CD4-positive, alpha-beta T cell (primary cell): ENCODE measurements around the gene APOC4. TPM values are rescaled to one million over a fixed set of nuclear protein-coding genes. Genes with fewer than 3 reads are reported as not detected.
"Not testable (repeated sequence)": the region's sequence is repeated elsewhere in the genome, so short reads cannot be mapped to it uniquely, and the experiment has no call there.

Experiments
- ATAC-seq: fragments of 200-7000 bp; cut with Tn5 transposase; one replicate; pipeline ENCODE4 v1.10.0; 2022; ENCODE audit warnings: mild to moderate bottlenecking; ENCODE audit not compliant: poor library complexity
- CTCF ChIA-PET: fragments of 350-600 bp; sonication (Branson Sonifier 250); formaldehyde crosslinking; loops from one replicate; lab custom pipeline; 2021; ENCODE audit warnings: antibody characterized with exemption, inconsistent platforms; lab: Charles Lee
- POLR2A ChIA-PET: fragments of 350-600 bp; sonication (Branson Sonifier 250); formaldehyde crosslinking; loops from one replicate; lab custom pipeline; 2021; ENCODE audit warnings: antibody characterized with exemption, inconsistent platforms; lab: Charles Lee
- DNase-seq, 14 experiments: peaks; one replicate each; pipeline ENCODE4 v3.0.0-alpha.2; 2013 to 2020; ENCODE audit warnings: mixed read lengths in 2 of 14
- H3K27ac ChIP-seq, 2 donors: one replicate each; pipeline versions ENCODE4 v1.5.1 to v1.7.0; 2013; ENCODE audit warnings: low read length in 2 of 2, low read depth in 1 of 2, mild to moderate bottlenecking in 1 of 2
- H3K27me3 ChIP-seq, 2 experiments: 1 replicate in 1 of 2; 2 replicates in 1 of 2; pipeline versions ENCODE4 v1.6.1 to v1.7.0; 2013; ENCODE audit warnings: low read length in 2 of 2, control low read depth in 1 of 2, mild to moderate bottlenecking in 1 of 2, moderate library complexity in 1 of 2; ENCODE audit not compliant: insufficient read depth in 2 of 2, control insufficient read depth in 1 of 2
- H3K36me3 ChIP-seq: one replicate; pipeline ENCODE4 v1.6.1; 2013; ENCODE audit warnings: low read length, control low read depth; ENCODE audit not compliant: insufficient read depth
- H3K4me1 ChIP-seq: one replicate; pipeline ENCODE4 v1.6.1; 2013; ENCODE audit warnings: low read length, control low read depth; ENCODE audit not compliant: insufficient read depth
- H3K4me3 ChIP-seq: one replicate; pipeline ENCODE4 v1.5.1; 2013; ENCODE audit warnings: mild to moderate bottlenecking, low read length, moderate library complexity
- H3K9me3 ChIP-seq, 2 experiments: 1 replicate in 1 of 2; 2 replicates in 1 of 2; pipeline versions ENCODE4 v1.6.1 to v1.7.0; 2013; ENCODE audit warnings: low read length in 2 of 2, mild to moderate bottlenecking in 2 of 2, control low read depth in 1 of 2, moderate library complexity in 1 of 2; ENCODE audit not compliant: control insufficient read depth in 1 of 2, insufficient read depth in 1 of 2
- H3K27ac Mint-ChIP-seq: one replicate; pipeline ENCODE4 v1.8.0; 2020; ENCODE audit warnings: mixed read lengths
- H3K27me3 Mint-ChIP-seq: one replicate; pipeline ENCODE4 v1.8.0; 2021; ENCODE audit warnings: mixed read lengths
- H3K36me3 Mint-ChIP-seq: one replicate; pipeline ENCODE4 v1.8.0; 2021; ENCODE audit warnings: low read depth, mixed read lengths
- H3K4me1 Mint-ChIP-seq: one replicate; pipeline ENCODE4 v1.8.0; 2021; ENCODE audit warnings: low read depth, mixed read lengths
- H3K4me3 Mint-ChIP-seq: one replicate; pipeline ENCODE4 v1.8.0; 2020; ENCODE audit warnings: mild to moderate bottlenecking, mixed read lengths
- H3K9me3 Mint-ChIP-seq: one replicate; pipeline ENCODE4 v1.8.0; 2020; ENCODE audit warnings: mixed read lengths
- intact Hi-C, 2 experiments: fragments of 100-400 bp; cut with DNase I in 1 of 2; cut with micrococcal nuclease in 1 of 2; formaldehyde crosslinking; loops; one replicate each; pipeline versions ENCODE4 v1.15.1 to v1.9.0; 2023 to 2025; cut with DNase I, micrococcal nuclease
- total RNA-seq, 174 experiments: library from RNA in 2 of 174; stranded (reverse) in 2 of 174; gene quantifications; one replicate each; pipeline ENCODE4 v1.2.3 and lab custom pipeline; 2021 to 2026
- TF ChIP-seq, protein P1 (sequence below): fragments of 200-600 bp; IDR thresholded peaks from one replicate; pipeline ENCODE4 v1.8.0; 2022; ENCODE audit warnings: antibody characterized with exemption, mild to moderate bottlenecking

Gene APOC4
- total RNA-seq, 2 experiments from 2014 or later: not detected

DNA sequence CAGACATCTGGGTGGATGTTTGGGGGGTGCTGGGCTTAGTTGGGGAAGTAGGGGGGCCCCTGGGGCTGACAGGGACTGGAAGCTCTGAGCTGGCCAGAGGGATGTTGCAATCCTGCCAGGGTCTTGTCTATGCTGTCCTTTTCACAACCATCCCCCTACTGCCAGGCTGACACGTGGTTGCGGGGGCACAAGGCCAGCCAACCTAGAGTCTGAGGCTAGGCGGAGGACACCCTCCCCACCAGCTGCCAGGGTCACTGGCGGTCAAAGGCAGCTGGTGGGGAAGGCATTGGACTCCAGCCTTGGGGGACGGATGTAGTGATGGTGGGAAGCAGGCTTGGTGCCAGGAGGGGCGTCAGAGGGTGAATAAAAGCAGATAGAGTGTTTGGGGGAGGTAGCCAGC is 29.2 kb upstream of the APOC4 start:
- Mint-ChIP-seq H3K4me3 (peak overlapping the region; percentile 25), H3K4me1 (peaks cover 10% of the 10 kb centered on the region), H3K9me3 (no peaks in the 10 kb centered on the region), H3K36me3 (no peaks in the 10 kb centered on the region), H3K27ac (no peak overlapping the region), H3K27me3 (peaks cover 49% of the 10 kb centered on the region)
- peak in 1 of 14 experiments; percentile 6 for DNase-seq
- H3K27ac ChIP-seq: no peak overlapping the region
- ATAC-seq: no peak
- no peaks in the 10 kb centered on the region for H3K36me3 ChIP-seq
- peaks cover 14% of the 10 kb centered on the region for H3K4me1 ChIP-seq
- H3K4me3 ChIP-seq: no peak overlapping the region
- TF ChIP-seq, protein P1, sequence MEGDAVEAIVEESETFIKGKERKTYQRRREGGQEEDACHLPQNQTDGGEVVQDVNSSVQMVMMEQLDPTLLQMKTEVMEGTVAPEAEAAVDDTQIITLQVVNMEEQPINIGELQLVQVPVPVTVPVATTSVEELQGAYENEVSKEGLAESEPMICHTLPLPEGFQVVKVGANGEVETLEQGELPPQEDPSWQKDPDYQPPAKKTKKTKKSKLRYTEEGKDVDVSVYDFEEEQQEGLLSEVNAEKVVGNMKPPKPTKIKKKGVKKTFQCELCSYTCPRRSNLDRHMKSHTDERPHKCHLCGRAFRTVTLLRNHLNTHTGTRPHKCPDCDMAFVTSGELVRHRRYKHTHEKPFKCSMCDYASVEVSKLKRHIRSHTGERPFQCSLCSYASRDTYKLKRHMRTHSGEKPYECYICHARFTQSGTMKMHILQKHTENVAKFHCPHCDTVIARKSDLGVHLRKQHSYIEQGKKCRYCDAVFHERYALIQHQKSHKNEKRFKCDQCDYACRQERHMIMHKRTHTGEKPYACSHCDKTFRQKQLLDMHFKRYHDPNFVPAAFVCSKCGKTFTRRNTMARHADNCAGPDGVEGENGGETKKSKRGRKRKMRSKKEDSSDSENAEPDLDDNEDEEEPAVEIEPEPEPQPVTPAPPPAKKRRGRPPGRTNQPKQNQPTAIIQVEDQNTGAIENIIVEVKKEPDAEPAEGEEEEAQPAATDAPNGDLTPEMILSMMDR: no peak
- H3K9me3 ChIP-seq: no peaks in the 10 kb centered on the region
- intact Hi-C loops: no loop called here
- ChIA-PET POLR2A (no interaction called here), CTCF (interaction anchor here (1.3 kb wide), 1 partner anchor 9 kb away, joined by 3 read pairs; no protein-coding TSS in a partner anchor)
- H3K27me3 ChIP-seq: peaks cover 8 to 14% of the 10 kb centered on the region in 2 experiments

DNA sequence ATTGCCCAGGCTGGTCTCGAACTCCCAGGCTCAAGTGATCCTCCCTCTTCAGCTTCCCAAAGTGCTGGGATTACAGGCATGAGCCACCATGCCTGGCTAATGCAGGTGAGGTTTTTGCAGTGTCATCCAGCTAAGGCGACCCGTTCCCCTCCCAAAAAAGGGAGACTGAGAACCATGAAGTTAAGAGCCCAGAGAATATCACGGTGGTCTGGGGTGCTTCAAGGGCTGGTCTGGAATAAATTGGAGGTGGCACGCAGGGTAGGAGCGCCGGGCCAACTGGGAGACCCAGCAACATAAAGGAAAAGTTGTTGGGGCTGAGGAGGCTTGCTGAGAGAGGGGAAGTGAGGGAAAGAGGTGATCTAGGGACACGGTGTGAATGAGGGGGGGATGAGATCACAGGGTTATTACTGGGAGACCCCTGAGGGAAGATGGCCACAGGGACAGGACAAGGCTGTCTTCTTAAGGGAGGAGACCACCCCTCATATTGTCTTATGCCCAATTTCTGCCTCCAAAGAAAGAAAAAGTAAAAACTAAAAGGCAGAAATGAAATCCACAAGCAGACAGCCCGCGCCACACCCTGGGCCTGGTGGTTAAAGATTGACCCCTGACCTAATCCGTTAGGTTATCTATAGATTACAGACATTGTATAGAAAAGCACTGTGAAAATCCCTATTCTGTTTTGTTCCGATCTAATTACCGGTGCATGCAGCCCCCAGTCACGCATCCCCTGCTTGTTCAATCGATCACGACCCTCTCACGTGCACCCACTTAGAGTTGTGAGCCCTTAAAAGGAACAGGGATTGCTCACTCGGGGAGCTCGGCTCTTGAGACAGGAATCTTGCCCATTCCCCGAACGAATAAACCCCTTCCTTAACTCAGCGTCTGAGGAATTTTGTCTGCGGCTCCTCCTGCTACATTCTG is 28.3 kb upstream of the APOC4 start:
- CTCF ChIA-PET: interaction anchor here (1.3 kb wide), 1 partner anchor 10 kb away, joined by 3 read pairs; no protein-coding TSS in a partner anchor
- Histone ChIP-seq H3K27me3 (peaks cover 5 to 14% of the 10 kb centered on the region in 2 experiments), H3K4me1 (peaks cover 14% of the 10 kb centered on the region)
- H3K36me3 Mint-ChIP-seq, H3K36me3 ChIP-seq, ATAC-seq, H3K4me3 ChIP-seq, H3K9me3 Mint-ChIP-seq, H3K27ac Mint-ChIP-seq, H3K9me3 ChIP-seq, intact Hi-C loops, H3K27ac ChIP-seq, H3K4me1 Mint-ChIP-seq, POLR2A ChIA-PET: not testable (repeated sequence)
- peak in 1 of 14 experiments; percentile 3 for DNase-seq
- peaks cover 44% of the 10 kb centered on the region for H3K27me3 Mint-ChIP-seq
- peak overlapping the region; percentile 89 for H3K4me3 Mint-ChIP-seq

DNA sequence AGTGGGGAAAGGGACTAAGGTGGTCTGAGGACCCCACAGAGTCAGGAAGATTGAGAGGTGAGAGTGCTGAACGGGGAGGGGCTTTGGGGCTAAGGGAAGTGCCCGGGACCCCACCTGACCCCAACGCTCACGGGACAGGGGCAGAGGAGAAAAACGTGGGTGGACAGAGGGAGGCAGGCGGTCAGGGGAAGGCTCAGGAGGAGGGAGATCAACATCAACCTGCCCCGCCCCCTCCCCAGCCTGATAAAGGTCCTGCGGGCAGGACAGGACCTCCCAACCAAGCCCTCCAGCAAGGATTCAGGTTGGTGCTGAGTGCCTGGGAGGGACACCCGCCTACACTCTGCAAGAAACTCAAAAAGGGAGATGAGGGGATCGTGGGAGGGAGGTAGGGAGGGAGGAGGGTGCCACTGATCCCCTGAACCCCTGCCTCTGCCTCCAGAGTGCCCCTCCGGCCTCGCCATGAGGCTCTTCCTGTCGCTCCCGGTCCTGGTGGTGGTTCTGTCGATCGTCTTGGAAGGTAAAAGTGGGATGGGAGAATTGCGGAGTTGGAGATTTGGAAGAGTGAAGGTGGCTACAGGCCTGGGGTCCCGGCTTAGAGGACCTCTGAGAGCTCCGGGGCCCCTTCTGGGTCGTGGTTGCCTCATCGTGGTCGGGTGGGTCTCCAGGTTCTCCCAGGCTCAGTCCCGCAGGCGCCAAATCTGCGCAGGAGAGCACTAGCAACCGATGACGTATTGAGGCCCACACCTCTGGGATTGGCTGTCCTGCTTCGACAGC is 27.4 kb upstream of the APOC4 start, which contains the start of gene APOC1:
TSS of gene APOC1 (plus strand) at position 176 of the 774 bp plus-strand sequence. CDS start at position 460, 284 bp downstream.
- H3K27ac ChIP-seq, H3K9me3 Mint-ChIP-seq, H3K9me3 ChIP-seq, H3K36me3 Mint-ChIP-seq, H3K4me1 Mint-ChIP-seq, intact Hi-C loops, H3K27ac Mint-ChIP-seq, H3K36me3 ChIP-seq: not testable (repeated sequence)
- DNase-seq: peak; percentile 48 to 88 (median 66)
- ATAC-seq: peak; percentile 97
- Histone ChIP-seq H3K4me1 (peaks cover 14% of the 10 kb centered on the region), H3K27me3 (peaks cover 5 to 14% of the 10 kb centered on the region in 2 experiments), H3K4me3 (peak within 1 kb of the TSS; percentile 62)
- Mint-ChIP-seq H3K27me3 (peaks cover 44% of the 10 kb centered on the region), H3K4me3 (peak within 1 kb of the TSS; percentile 89)
- ChIA-PET POLR2A (interaction anchor here (0.9 to 1.2 kb wide), 2 partner anchors 24 to 40 kb away, joined by 3 read pairs; partner anchors contain the start of genes CLPTM1 and TOMM40), CTCF (interaction anchor here (1.0 kb wide), 1 partner anchor 9 kb away, joined by 6 read pairs; the partner anchor contains the start of gene APOE)
